ENCODE results near the gene ZNF799.
"Not testable (repeated sequence)": the region's sequence is repeated elsewhere in the genome, so short reads cannot be mapped to it uniquely, and the experiment has no call there.

ZNF799 gene

DNA sequence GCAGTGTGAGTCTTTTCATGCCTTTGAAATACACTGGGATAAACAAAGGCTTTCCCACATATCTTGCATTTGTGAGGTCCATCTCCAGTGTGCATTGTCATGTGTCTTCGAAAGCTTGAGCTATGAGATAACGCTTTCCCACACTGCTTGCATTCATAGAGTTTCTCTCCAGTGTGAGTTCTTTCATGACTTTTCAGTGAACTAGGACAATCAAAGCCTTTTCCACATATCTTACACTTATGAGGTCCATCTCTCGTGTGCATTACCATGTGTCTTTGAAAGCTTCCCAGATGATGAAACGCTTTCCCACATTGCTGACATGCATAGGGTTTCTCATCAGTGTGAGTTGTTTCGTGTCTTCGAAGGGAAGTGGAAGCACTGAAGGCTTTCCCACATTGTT lies 9.9 kb downstream of the ZNF799 start:
- H3K4me1 ChIP-seq (ENCODE audit: insufficient read depth, low read length); H2AFZ ChIP-seq (ENCODE audit: low read depth, low read length); H3K27me3 ChIP-seq (ENCODE audit: insufficient read depth, low read length); H3K4me3 ChIP-seq (ENCODE audit: low read length): not testable (repeated sequence)
- Histone ChIP-seq H3K36me3 (ENCODE audit: insufficient read depth, low read length) (peaks cover 19% of the 10 kb centered on the region), H3K9me3 (ENCODE audit: low read length) (peaks cover 27% of the 10 kb centered on the region)

DNA sequence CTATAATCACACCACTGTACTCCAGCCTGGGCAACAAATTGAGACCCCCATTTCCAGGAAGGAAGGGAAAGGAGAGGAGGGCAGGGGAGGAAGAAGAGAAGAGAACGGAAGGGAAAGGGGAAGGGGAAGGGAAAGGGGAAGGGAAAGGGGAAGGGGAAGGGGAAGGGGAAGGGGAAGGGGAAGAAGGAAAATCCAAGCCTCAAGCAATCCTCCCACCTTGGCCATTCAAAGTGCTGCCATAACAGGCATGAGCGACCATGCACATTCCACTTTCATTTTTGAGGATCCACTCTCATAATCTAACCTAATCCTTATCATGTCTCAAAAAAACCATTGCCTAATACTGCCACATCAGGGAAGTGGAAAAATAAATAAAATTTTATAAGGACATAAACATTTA lies 14.7 kb downstream of the ZNF799 start:
- H2AFZ ChIP-seq (ENCODE audit: low read depth, low read length); H3K4me1 ChIP-seq (ENCODE audit: insufficient read depth, low read length); H3K27me3 ChIP-seq (ENCODE audit: insufficient read depth, low read length): not testable (repeated sequence)

DNA sequence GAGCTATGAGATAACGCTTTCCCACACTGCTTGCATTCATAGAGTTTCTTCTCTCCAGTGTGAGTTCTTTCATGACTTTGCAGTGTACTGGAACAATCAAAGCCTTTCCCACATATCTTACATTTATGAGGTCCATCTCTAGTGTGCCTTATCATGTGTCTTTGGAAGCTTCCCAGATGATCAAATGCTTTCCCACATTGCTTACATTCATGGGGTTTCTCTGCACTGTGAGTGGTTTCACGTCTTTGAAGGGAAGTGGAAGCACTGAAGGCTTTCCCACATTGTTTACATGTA lies 20.7 kb downstream of the ZNF799 start:
- Histone ChIP-seq H3K4me3 (ENCODE audit: low read length) (no peak overlapping the region), H3K27me3 (ENCODE audit: insufficient read depth, low read length) (no peaks in the 10 kb centered on the region), H2AFZ (ENCODE audit: low read depth, low read length) (no peak overlapping the region), H3K4me1 (ENCODE audit: insufficient read depth, low read length) (no peaks in the 10 kb centered on the region), H3K36me3 (ENCODE audit: insufficient read depth, low read length) (no peaks in the 10 kb centered on the region), H3K9me3 (ENCODE audit: low read length) (peaks cover 23% of the 10 kb centered on the region)

More for the DNA sequence above, 14.7 kb downstream of the ZNF799 start:
- Histone ChIP-seq H3K36me3 (ENCODE audit: insufficient read depth, low read length) (peaks cover 13% of the 10 kb centered on the region), H3K9me3 (ENCODE audit: low read length) (peaks cover 19% of the 10 kb centered on the region)
- not testable (repeated sequence) for H3K4me3 ChIP-seq (ENCODE audit: low read length)

DNA sequence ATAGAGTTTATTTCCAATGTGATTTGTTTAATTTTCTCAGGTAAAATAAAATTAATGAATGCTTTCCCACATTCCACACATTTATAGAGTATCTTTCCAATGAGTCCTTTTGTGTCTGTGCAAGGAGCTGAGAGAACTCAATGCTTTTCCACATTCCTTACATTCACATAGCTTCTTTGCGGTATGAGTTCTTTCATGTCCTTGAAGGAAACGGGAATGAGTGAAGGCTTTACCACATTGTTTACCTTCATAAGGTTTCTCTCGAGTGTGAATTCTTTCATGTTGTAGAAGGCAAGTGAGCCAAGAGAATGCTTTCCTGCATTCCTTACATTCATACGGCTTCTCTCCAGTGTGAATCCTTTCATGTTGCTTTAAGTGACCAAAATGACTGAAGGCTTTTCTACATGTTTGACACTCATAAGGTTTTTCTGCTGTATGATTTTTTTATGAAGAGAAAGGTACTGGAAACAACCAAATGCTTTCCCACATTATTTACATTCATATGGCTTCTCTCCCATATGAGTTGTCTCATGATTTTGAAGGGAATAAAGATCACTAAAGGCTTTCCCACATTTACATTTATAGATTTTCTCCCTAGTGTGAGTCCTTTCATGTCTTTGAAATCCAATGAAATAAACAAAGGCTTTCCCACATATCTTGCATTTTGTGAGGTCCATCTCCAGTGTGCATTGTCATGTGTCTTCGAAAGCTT lies 21.2 kb downstream of the ZNF799 start:
- Histone ChIP-seq H3K36me3 (ENCODE audit: insufficient read depth, low read length) (no peaks in the 10 kb centered on the region), H3K4me1 (ENCODE audit: insufficient read depth, low read length) (no peaks in the 10 kb centered on the region), H3K9me3 (ENCODE audit: low read length) (peaks cover 23% of the 10 kb centered on the region), H2AFZ (ENCODE audit: low read depth, low read length) (no peak overlapping the region), H3K4me3 (ENCODE audit: low read length) (no peak overlapping the region), H3K27me3 (ENCODE audit: insufficient read depth, low read length) (no peaks in the 10 kb centered on the region)

- Histone ChIP-seq H3K27me3 (ENCODE audit: insufficient read depth, low read length) (no peaks in the 10 kb centered on the region), H2AFZ (ENCODE audit: low read depth, low read length) (no peak overlapping the region), H3K4me3 (ENCODE audit: low read length) (no peak overlapping the region), H3K4me1 (ENCODE audit: insufficient read depth, low read length) (no peaks in the 10 kb centered on the region), H3K36me3 (ENCODE audit: insufficient read depth, low read length) (no peaks in the 10 kb centered on the region), H3K9me3 (ENCODE audit: low read length) (peaks cover 9% of the 10 kb centered on the region)
These were observed 27.0 kb downstream of the ZNF799 start for GRCh38 chr19:12374026-12374425.

DNA sequence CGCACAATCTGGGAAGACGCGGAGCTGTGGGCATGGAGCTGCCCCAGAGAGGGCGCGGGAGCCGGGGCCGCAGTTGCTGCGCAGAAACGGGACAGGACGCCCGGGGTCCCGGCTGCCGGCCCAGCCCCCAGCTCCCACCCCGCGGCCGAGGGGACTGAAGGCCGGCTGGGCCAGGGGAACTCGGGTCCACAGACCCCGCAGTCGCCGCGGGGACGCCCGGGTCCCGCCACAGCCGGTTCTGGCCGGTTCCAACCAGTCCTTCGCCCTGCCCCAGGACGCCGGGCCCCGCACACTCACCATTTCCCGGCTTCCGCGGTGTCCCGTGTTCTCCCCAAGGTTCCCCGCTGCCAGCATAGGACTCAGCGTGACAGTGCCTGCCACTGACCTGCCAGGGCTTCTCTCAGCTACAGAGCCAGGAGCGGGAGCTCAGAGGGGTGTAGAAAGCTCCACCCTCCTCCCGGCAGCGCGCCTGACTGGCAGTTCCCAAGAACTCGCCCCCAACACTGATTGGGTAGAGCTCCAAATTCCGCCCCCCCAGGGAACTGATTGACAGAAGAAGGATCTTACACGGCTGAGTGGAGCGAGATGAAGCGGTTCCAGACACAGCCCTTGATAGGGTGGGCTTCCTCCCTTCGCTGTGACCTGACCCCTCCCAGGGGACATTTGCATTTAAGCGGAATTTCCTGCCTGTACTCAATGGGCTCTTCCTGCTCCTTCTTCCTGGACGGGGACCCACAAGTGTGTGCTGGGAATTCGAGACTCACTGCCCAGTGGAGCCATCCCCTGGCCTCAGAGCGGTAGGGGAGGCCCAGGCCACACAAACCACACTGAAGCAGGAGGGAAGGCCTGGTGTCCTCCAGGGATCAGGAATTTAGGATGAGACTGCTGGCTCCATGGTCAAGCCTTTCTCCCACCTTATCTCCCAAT lies 35.6 kb downstream of the ZNF799 start, which contains the start of gene ZNF442:
Gene ZNF442 (minus strand): TSS at position 448 of the 927 bp plus-strand sequence. CDS start 2,052 bp downstream, outside the sequence.
- Histone ChIP-seq H3K36me3 (ENCODE audit: insufficient read depth, low read length) (peaks cover 6% of the 10 kb centered on the region), H3K4me3 (ENCODE audit: low read length) (peak within 1 kb of the TSS; percentile 69), H3K4me1 (ENCODE audit: insufficient read depth, low read length) (peaks cover 6% of the 10 kb centered on the region), H2AFZ (ENCODE audit: low read depth, low read length) (peak within 1 kb of the TSS; percentile 1), H3K9me3 (ENCODE audit: low read length) (peaks cover 6% of the 10 kb centered on the region), H3K27me3 (ENCODE audit: insufficient read depth, low read length) (no peaks in the 10 kb centered on the region)

- Histone ChIP-seq H3K4me1 (ENCODE audit: insufficient read depth, low read length) (peaks cover 6% of the 10 kb centered on the region), H2AFZ (ENCODE audit: low read depth, low read length) (no peak overlapping the region), H3K36me3 (ENCODE audit: insufficient read depth, low read length) (peaks cover 6% of the 10 kb centered on the region), H3K4me3 (ENCODE audit: low read length) (peak overlapping the region; percentile 69), H3K9me3 (ENCODE audit: low read length) (peaks cover 8% of the 10 kb centered on the region), H3K27me3 (ENCODE audit: insufficient read depth, low read length) (no peaks in the 10 kb centered on the region)
These were observed 36.5 kb downstream of the ZNF799 start for GRCh38 chr19:12364391-12365235.

DNA sequence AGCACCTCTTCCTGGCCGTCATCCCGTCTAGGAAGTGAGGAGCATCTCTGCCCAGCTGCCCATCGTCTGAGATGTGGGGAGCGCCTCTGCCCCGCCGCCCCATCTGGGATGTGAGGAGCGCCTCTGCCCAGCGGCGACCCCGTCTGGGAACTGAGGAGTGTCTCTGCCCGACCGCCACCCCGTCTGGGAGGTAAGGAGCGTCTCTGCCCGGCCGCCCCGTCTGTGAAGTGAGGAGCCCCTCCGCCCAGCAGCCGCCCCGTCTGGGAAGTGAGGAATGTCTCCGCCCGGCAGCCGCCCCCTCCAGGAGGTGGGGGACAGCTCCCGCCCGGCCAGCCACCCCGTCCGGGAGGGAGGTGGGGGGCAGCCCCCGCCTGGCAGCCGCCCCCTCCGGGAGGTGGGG lies 38.8 kb downstream of the ZNF799 start:
- H3K9me3 ChIP-seq (ENCODE audit: low read length), result peaks cover 22% of the 10 kb centered on the region
- H3K36me3 ChIP-seq (ENCODE audit: insufficient read depth, low read length); H3K27me3 ChIP-seq (ENCODE audit: insufficient read depth, low read length); H3K4me3 ChIP-seq (ENCODE audit: low read length); H3K4me1 ChIP-seq (ENCODE audit: insufficient read depth, low read length); H2AFZ ChIP-seq (ENCODE audit: low read depth, low read length): not testable (repeated sequence)

- Histone ChIP-seq H2AFZ (ENCODE audit: low read depth, low read length) (no peak overlapping the region), H3K4me1 (ENCODE audit: insufficient read depth, low read length) (no peaks in the 10 kb centered on the region), H3K4me3 (ENCODE audit: low read length) (no peak overlapping the region), H3K9me3 (ENCODE audit: low read length) (peaks cover 67% of the 10 kb centered on the region), H3K36me3 (ENCODE audit: insufficient read depth, low read length) (peaks cover 41% of the 10 kb centered on the region), H3K27me3 (ENCODE audit: insufficient read depth, low read length) (no peaks in the 10 kb centered on the region)
These were observed 47.7 kb downstream of the ZNF799 start for GRCh38 chr19:12353375-12353774.

DNA sequence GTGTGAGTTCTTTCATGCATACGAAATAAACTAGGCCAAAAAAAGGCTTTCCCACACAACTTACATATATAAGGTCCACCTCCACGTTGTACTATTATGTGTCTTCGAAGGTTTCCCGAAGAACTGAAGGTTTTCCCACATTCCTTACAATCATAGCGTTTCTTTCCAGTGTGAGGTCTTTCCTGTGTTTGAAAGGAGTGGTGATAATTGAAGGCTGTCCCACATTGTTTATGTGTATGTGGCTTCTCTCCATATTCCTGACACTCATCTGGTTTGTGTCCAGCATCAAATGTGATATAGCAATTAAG lies 50.2 kb downstream of the ZNF799 start:
- Histone ChIP-seq H3K36me3 (ENCODE audit: insufficient read depth, low read length) (peaks cover 53% of the 10 kb centered on the region), H3K9me3 (ENCODE audit: low read length) (peaks cover 69% of the 10 kb centered on the region), H3K4me1 (ENCODE audit: insufficient read depth, low read length) (no peaks in the 10 kb centered on the region), H2AFZ (ENCODE audit: low read depth, low read length) (no peak overlapping the region), H3K4me3 (ENCODE audit: low read length) (no peak overlapping the region), H3K27me3 (ENCODE audit: insufficient read depth, low read length) (no peaks in the 10 kb centered on the region)

DNA sequence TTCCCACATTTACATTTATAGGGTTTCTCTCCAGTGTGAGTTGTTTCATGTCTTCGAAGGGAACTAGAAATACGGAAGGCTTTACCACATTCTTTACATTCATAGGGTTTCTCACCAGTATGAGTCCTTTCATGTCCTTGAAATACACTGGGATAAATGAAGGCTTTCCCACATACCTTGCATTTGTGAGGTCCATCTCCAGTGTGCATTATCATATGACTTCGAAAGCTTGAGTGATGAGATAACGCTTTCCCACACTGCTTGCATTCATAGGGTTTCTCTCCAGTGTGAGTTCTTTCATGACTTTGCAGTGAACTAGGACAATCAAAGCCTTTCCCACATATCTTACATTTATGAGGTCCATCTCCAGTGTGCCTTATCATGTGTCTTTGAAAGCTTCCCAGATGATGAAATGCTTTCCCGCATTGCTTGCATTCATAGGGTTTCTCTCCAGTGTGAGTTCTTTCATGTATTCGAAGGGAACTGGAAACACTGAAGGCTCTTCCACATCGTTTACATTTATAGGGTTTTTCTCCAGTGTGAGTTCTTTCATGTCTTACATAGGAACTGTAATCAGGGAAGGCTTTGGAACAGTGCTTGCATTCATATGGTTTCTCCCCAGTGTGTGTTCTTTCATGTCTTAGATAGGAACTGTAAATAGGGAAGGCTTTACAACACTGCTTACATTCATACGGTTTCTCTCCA lies 50.7 kb downstream of the ZNF799 start:
- peaks cover 68% of the 10 kb centered on the region for H3K9me3 ChIP-seq (ENCODE audit: low read length)
- no peak overlapping the region for H3K4me3 ChIP-seq (ENCODE audit: low read length)
- H3K27me3 ChIP-seq (ENCODE audit: insufficient read depth, low read length), result no peaks in the 10 kb centered on the region
- H2AFZ ChIP-seq (ENCODE audit: low read depth, low read length), result no peak overlapping the region
- H3K36me3 ChIP-seq (ENCODE audit: insufficient read depth, low read length), result peaks cover 53% of the 10 kb centered on the region
- no peaks in the 10 kb centered on the region for H3K4me1 ChIP-seq (ENCODE audit: insufficient read depth, low read length)

GRCh38 chr19:12346896-12347295 lies 54.2 kb downstream of the ZNF799 start:
- peaks cover 54% of the 10 kb centered on the region for H3K9me3 ChIP-seq (ENCODE audit: low read length)
- H3K27me3 ChIP-seq (ENCODE audit: insufficient read depth, low read length), result no peaks in the 10 kb centered on the region
- H3K4me1 ChIP-seq (ENCODE audit: insufficient read depth, low read length), result no peaks in the 10 kb centered on the region
- no peak overlapping the region for H3K4me3 ChIP-seq (ENCODE audit: low read length)
- no peak overlapping the region for H2AFZ ChIP-seq (ENCODE audit: low read depth, low read length)
- H3K36me3 ChIP-seq (ENCODE audit: insufficient read depth, low read length), result peaks cover 44% of the 10 kb centered on the region

Measured in neuron (in vitro differentiated cells).